GM20000 (cell line): ENCODE results near the gene ABCB9.

Source experiments
- DNase-seq: peaks from one replicate; pipeline ENCODE4 v3.0.0; 2012; ENCODE audit warnings: low spot score
- CTCF ChIP-seq: IDR thresholded peaks from 2 replicates; pipeline ENCODE4 v1.5.1; 2012; ENCODE audit warnings: mild to moderate bottlenecking, control low read depth; ENCODE audit errors: extremely low read depth, missing control alignments

The ABCB9 gene

GRCh38 chr12:122965321-122965751 is 927 bp downstream of the ABCB9 start:
- DNase-seq = no peak
- no peak for TF ChIP-seq CTCF

- no peak for DNase-seq
- TF ChIP-seq CTCF = no peak
Measured at GRCh38 chr12:122964439-122965257, 1.6 kb downstream of the ABCB9 start.

GRCh38 chr12:122963941-122964265 is 2.4 kb downstream of the ABCB9 start:
- no peak for DNase-seq
- no peak for TF ChIP-seq CTCF

- no peak for DNase-seq
- TF ChIP-seq CTCF = no peak
Measured at GRCh38 chr12:122961531-122962329, 4.5 kb downstream of the ABCB9 start.

GRCh38 chr12:122960193-122960569 is 6.1 kb downstream of the ABCB9 start:
- TF ChIP-seq CTCF = no peak
- DNase-seq = no peak

- DNase-seq = no peak
- no peak for TF ChIP-seq CTCF
Measured at GRCh38 chr12:122959566-122960192, 6.6 kb downstream of the ABCB9 start.
